Parathyroid adenoma (tissue), 2 donors: Measurements from ENCODE around the gene COPS6.
"Not testable (repeated sequence)": the region's sequence is repeated elsewhere in the genome, so short reads cannot be mapped to it uniquely, and the experiment has no call there.

Source experiments
- H2AFZ ChIP-seq: fragments of 300-600 bp; sonication (generic); one replicate; pipeline ENCODE4 v1.7.0; 2017; ENCODE audit warnings: antibody characterized with exemption, mild to moderate bottlenecking
- H3K27ac ChIP-seq: fragments of 300-600 bp; sonication (generic); one replicate; pipeline ENCODE4 v1.7.0; 2017
- H3K27me3 ChIP-seq: fragments of 300-600 bp; sonication (generic); one replicate; pipeline ENCODE4 v1.7.0; 2017; ENCODE audit warnings: low read length; ENCODE audit not compliant: control insufficient read depth, insufficient read depth
- H3K36me3 ChIP-seq: fragments of 300-600 bp; sonication (generic); one replicate; pipeline ENCODE4 v1.7.0; 2017; ENCODE audit warnings: low read length; ENCODE audit not compliant: control insufficient read depth, insufficient read depth
- H3K4me1 ChIP-seq: fragments of 300-600 bp; sonication (generic); one replicate; pipeline ENCODE4 v1.7.0; 2017; ENCODE audit warnings: control low read depth
- H3K4me2 ChIP-seq: fragments of 300-600 bp; sonication (generic); one replicate; pipeline ENCODE4 v1.7.0; 2017; ENCODE audit warnings: low read length
- H3K4me3 ChIP-seq: fragments of 300-600 bp; sonication (generic); one replicate; pipeline ENCODE4 v1.7.0; 2017; ENCODE audit warnings: low read depth, low read length
- H3K79me2 ChIP-seq: fragments of 300-600 bp; sonication (generic); one replicate; pipeline ENCODE4 v1.7.0; 2017; ENCODE audit warnings: control low read depth
- H3K9ac ChIP-seq: fragments of 300-600 bp; sonication (generic); one replicate; pipeline ENCODE4 v1.7.0; 2017; ENCODE audit warnings: mild to moderate bottlenecking
- H3K9me3 ChIP-seq: fragments of 300-600 bp; sonication (generic); one replicate; pipeline ENCODE4 v1.7.0; 2017; ENCODE audit warnings: low read length; ENCODE audit not compliant: control insufficient read depth
- TF ChIP-seq, protein P1 (sequence below): fragments of 300-600 bp; sonication (generic); IDR thresholded peaks from one replicate; pipeline ENCODE4 v1.7.0; 2017; ENCODE audit warnings: antibody characterized with exemption, mild to moderate bottlenecking
- donor health status: primary hyperparathyroidism.

The COPS6 gene

DNA sequence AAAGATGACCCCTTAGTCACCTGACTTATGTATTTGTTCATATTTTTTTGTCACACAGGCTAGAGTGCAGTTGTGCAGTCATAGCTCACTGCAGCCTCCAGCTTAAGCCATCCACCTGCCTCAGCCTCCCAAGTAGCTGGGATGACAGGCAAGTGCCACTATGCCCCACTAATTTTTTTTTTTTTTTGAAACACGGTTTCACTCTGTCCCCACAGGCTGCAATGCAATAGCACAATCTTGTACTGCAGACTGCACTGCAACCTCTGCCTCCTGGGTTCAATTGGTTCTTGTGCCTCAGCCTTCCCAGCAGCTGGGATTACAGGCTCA, 39.8 kb downstream of the COPS6 start:
- H3K9ac ChIP-seq = no peak overlapping the region
- peak overlapping the region; percentile 85 for H3K4me3 ChIP-seq
- no peak overlapping the region for H3K4me2 ChIP-seq
- no peaks in the 10 kb centered on the region for H3K27me3 ChIP-seq
- peaks cover 3% of the 10 kb centered on the region for H3K4me1 ChIP-seq
- no peak overlapping the region for H2AFZ ChIP-seq
- no peaks in the 10 kb centered on the region for H3K36me3 ChIP-seq
- no peaks in the 10 kb centered on the region for H3K79me2 ChIP-seq
- H3K9me3 ChIP-seq = no peaks in the 10 kb centered on the region
- H3K27ac ChIP-seq = peak overlapping the region; percentile 98
- TF ChIP-seq, protein P1, sequence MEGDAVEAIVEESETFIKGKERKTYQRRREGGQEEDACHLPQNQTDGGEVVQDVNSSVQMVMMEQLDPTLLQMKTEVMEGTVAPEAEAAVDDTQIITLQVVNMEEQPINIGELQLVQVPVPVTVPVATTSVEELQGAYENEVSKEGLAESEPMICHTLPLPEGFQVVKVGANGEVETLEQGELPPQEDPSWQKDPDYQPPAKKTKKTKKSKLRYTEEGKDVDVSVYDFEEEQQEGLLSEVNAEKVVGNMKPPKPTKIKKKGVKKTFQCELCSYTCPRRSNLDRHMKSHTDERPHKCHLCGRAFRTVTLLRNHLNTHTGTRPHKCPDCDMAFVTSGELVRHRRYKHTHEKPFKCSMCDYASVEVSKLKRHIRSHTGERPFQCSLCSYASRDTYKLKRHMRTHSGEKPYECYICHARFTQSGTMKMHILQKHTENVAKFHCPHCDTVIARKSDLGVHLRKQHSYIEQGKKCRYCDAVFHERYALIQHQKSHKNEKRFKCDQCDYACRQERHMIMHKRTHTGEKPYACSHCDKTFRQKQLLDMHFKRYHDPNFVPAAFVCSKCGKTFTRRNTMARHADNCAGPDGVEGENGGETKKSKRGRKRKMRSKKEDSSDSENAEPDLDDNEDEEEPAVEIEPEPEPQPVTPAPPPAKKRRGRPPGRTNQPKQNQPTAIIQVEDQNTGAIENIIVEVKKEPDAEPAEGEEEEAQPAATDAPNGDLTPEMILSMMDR = no peak

DNA sequence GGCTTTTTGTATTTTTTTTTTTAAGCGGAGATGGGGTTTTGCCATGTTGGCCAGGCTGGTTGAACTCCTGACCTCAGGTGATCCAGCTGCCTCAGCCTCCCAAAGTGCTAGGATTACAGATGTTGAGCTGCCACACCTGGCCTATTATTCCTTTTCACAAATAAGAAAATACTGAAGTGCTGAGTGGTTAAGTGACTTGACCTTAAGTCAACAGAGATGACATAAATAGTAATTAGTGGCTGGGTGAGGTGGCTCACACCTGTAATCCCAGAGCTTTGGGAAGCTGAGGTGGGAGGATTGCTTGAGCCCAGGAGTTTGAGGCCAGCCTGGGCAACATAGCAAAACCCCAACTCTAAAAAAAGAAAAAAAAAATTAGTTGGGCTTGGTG, 41.4 kb downstream of the COPS6 start:
- H3K4me1 ChIP-seq, H3K4me2 ChIP-seq, H3K4me3 ChIP-seq, H3K27ac ChIP-seq, H3K9ac ChIP-seq, H3K9me3 ChIP-seq, H3K79me2 ChIP-seq, H3K27me3 ChIP-seq, H2AFZ ChIP-seq, H3K36me3 ChIP-seq: not testable (repeated sequence)

DNA sequence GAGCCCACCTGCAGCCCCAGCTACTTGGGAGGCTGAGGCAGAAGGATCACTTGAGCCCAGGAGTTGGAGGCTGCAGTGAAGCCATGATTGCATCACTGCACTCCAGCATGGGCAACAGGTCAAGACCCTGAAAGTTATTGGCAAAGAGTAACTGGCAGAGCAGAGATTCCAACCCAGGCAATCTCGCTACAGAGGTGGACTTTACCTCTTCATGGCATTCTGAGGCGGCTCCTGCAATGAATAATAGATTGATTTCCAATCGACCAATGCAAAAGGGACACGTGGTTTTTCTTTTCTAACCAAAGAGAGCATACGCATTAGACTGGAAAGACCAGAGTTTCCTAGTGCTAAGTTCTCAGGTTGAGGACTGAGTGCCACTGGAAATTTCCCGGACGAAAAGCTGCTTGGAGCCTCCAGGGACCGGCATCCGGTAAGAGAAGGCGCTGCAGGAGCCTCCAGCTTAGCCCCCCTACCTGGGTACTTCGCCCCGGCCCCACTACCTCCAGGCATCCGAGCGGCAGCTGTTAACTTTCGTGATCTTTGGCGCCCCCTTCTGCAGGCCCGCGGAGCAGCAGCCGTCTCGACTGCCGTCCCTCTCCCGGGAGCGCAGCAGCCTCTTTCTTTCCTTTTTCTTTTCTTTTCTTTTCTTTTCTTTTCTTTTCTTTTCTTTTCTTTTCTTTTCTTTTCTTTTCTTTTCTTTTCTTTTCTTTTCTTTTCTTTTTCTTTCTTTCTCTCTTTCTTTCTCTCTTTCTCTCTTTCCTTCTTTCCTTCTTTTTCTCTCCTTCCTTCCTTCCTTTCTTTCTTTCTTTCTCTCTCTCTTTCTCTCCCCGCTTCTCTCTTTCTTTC, 42.1 kb downstream of the COPS6 start:
- TF ChIP-seq, protein P1 = peak; percentile 88
- Histone ChIP-seq H3K36me3 (no peaks in the 10 kb centered on the region), H2AFZ (peak overlapping the region; percentile 40), H3K4me1 (peaks cover 3% of the 10 kb centered on the region), H3K9me3 (no peaks in the 10 kb centered on the region), H3K79me2 (no peaks in the 10 kb centered on the region), H3K4me3 (no peak overlapping the region), H3K4me2 (peak overlapping the region; percentile 44), H3K9ac (no peak overlapping the region), H3K27ac (no peak overlapping the region), H3K27me3 (no peaks in the 10 kb centered on the region)

DNA sequence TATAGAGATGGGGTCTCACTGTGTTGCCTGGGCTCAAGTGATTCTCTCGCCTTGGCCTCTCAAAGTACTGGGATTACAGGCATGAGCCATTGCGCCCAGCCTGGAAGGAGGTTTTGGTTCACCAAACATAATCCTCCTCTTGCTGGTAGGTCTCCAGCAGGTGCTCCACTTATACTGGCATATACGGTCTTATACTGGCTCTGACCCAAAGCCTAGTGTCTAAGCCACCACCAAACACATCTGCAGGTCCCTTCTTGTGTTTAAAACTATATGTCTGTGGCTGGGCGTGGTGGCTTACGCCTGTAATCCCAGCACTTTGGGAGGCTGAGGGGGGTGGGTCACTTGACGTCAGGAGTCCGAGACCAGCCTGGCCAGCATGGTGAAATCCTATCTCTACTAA, 43.4 kb downstream of the COPS6 start:
- Histone ChIP-seq H3K9ac (no peak overlapping the region), H2AFZ (no peak overlapping the region), H3K27me3 (no peaks in the 10 kb centered on the region), H3K4me2 (no peak overlapping the region), H3K9me3 (no peaks in the 10 kb centered on the region), H3K36me3 (no peaks in the 10 kb centered on the region), H3K4me3 (no peak overlapping the region), H3K4me1 (peaks cover 3% of the 10 kb centered on the region), H3K27ac (no peak overlapping the region), H3K79me2 (no peaks in the 10 kb centered on the region)
- TF ChIP-seq, protein P1 = no peak

DNA sequence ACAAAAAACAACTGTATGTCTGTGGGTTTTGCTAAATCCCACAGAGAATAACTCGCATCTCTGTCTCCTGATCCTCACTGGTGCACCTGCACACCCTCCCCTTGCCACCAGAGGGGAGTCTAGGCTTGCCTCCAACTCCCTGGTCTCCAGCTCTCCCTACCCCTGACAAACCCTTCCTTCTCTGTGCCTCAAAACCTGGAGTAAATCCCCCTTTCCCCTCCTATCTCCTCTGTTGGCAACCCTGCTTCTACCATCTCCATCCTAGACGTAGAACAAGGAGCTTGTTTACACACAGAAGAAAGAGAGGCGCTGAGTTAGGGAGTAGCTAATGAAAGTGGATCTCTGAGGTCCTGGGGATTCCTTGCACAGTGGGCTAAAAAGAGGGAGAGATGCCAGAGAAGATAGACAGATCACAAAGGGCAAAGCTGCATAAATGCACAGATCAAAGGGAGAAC, 44.0 kb downstream of the COPS6 start:
- no peak overlapping the region for H3K4me2 ChIP-seq
- H3K9me3 ChIP-seq = no peaks in the 10 kb centered on the region
- H3K4me1 ChIP-seq = peaks cover 3% of the 10 kb centered on the region
- no peaks in the 10 kb centered on the region for H3K36me3 ChIP-seq
- no peak overlapping the region for H3K27ac ChIP-seq
- H3K79me2 ChIP-seq = no peaks in the 10 kb centered on the region
- peak overlapping the region; percentile 10 for H2AFZ ChIP-seq
- TF ChIP-seq, protein P1 = peak; percentile 92
- no peak overlapping the region for H3K9ac ChIP-seq
- H3K27me3 ChIP-seq = no peaks in the 10 kb centered on the region
- no peak overlapping the region for H3K4me3 ChIP-seq
